Retinal pigment epithelial cell (primary cell): ENCODE results near the gene GLT8D1.

Experiments used
- DNase-seq: peaks from one replicate; pipeline ENCODE4 v3.0.0-alpha.2; 2010; ENCODE audit warnings: low read depth
- H3K4me3 ChIP-seq: 2 replicates; pipeline ENCODE4 v1.5.1; 2011; ENCODE audit warnings: mild to moderate bottlenecking, low read length, control low read depth, moderate library complexity
- TF ChIP-seq, protein P1 (sequence below): conservative IDR thresholded peaks from 2 replicates; pipeline ENCODE4 v1.5.1; 2011; ENCODE audit warnings: low read depth, low read length, control low read depth, inconsistent platforms

GLT8D1 gene

DNA sequence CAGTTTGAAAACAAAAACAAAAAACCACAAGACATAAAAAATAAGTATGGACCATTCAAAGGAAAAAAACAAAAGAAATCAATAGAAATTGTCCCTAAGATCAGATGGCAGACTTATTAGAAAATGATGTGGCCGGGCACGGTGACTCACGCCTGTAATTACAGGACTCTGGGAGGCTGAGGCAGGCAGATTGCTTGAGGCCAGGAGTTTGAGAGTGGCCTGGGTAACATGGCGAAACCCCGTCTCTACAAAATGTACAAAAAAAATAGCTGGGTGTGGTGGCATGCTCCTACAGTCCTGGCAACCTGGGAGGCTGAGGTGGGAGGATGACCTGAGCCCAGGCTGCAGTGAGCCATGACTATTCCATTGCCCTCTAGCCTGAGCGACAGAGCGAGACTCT is 16.9 kb upstream of the GLT8D1 start:
- H3K4me3 ChIP-seq = no peak overlapping the region
- TF ChIP-seq, protein P1, sequence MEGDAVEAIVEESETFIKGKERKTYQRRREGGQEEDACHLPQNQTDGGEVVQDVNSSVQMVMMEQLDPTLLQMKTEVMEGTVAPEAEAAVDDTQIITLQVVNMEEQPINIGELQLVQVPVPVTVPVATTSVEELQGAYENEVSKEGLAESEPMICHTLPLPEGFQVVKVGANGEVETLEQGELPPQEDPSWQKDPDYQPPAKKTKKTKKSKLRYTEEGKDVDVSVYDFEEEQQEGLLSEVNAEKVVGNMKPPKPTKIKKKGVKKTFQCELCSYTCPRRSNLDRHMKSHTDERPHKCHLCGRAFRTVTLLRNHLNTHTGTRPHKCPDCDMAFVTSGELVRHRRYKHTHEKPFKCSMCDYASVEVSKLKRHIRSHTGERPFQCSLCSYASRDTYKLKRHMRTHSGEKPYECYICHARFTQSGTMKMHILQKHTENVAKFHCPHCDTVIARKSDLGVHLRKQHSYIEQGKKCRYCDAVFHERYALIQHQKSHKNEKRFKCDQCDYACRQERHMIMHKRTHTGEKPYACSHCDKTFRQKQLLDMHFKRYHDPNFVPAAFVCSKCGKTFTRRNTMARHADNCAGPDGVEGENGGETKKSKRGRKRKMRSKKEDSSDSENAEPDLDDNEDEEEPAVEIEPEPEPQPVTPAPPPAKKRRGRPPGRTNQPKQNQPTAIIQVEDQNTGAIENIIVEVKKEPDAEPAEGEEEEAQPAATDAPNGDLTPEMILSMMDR = no peak
- DNase-seq = no peak

DNA sequence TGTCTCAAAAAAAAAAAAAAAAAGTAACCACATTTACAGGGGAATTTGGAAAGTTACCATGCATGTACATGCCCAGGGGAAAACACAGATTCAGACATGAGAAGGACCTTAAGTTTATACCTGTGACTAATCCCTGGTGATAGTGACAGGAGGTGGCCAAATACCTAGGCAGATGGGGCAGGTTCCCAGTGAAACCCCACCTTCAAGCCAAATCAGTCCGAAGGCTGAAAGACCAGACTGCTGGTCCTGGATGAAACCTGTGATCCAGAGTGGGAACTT is 16.1 kb upstream of the GLT8D1 start:
- no peak for DNase-seq
- H3K4me3 ChIP-seq = no peak overlapping the region
- TF ChIP-seq, protein P1 = no peak

DNA sequence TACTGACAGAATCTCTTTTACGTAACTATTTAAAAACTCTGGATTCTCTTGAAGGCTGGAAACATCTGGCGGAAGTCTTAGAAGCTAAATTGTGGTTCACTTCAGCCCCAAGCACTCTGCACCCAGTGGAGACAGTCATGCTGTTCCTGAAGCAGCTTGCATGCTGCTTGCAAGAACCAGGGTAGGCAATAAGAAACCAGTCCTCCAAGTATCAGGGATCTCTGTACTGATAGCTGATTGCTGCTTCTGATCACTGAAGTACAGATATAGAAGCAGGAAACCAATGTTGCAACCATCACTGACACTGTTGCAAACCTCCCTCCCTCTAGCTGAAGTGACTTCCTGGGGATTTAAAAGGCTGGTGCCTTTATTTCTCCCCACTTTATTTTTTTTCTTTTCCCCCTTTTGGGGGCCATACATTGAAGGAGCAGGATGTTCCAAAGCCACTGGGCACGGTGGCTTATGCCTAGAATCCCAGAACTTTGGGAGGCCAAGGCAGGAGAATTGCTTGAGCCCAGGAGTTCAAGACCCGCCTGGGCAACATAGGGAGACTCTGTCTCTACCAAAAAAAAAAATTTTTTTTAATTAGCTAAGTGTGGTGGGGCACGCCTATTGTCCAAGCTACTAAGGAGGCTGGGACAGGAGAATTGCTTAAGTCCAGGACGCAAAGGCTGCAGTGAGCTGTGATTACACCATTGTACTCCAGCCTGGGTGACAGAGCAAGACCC is 15.6 kb upstream of the GLT8D1 start:
- no peak for DNase-seq
- TF ChIP-seq, protein P1 = no peak
- no peak overlapping the region for H3K4me3 ChIP-seq

DNA sequence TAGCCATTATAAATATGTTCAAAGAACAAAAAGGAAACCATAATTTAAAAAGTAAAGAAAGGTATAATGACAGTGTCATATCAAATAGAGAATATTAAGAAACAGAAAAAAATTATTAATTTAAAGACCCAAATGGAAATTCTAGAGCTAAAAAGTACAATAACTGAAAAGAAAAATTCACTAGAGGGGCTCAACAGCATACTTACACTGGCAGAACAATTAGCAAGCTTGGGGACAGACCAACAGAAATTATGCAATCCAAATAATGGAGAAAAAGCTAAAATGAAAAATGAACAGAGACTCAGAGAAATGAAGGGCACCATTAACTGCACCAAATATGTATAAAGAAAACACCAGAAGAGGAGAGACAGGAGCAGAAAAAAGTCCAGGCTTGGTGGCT is 14.0 kb upstream of the GLT8D1 start:
- TF ChIP-seq, protein P1 = no peak

DNA sequence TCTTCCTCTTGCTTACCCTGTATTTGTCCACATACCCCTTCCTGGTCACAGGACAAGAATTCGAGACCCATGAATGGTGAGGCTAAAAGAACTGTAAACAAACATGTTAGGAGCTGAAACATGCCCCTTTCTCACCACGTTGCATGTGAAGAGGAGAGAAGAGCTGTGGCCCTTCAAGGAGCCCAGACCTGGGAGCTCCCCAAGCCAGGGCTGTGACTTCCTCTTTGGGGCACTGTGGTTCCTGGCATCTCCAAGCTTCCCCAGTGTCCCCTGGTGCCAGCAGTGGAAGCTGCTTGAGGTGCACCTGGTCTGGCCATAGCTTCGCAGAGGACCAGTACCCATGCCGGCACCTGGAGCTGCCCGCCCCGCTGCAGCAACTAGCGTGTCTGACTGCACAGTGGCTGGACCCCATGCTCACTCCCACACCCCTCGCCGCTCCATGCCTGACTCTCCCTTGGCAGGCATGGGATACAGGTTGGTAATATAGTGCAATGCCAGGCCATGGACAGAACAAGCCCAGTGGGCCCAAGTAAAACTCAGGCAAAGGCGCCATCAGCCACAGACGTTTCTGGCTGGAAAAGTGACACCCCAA is 10.2 kb upstream of the GLT8D1 start:
- no peak for DNase-seq
- no peak overlapping the region for H3K4me3 ChIP-seq
- TF ChIP-seq, protein P1 = no peak

More for the DNA sequence above, 14.0 kb upstream of the GLT8D1 start:
- no peak for DNase-seq
- no peak overlapping the region for H3K4me3 ChIP-seq

DNA sequence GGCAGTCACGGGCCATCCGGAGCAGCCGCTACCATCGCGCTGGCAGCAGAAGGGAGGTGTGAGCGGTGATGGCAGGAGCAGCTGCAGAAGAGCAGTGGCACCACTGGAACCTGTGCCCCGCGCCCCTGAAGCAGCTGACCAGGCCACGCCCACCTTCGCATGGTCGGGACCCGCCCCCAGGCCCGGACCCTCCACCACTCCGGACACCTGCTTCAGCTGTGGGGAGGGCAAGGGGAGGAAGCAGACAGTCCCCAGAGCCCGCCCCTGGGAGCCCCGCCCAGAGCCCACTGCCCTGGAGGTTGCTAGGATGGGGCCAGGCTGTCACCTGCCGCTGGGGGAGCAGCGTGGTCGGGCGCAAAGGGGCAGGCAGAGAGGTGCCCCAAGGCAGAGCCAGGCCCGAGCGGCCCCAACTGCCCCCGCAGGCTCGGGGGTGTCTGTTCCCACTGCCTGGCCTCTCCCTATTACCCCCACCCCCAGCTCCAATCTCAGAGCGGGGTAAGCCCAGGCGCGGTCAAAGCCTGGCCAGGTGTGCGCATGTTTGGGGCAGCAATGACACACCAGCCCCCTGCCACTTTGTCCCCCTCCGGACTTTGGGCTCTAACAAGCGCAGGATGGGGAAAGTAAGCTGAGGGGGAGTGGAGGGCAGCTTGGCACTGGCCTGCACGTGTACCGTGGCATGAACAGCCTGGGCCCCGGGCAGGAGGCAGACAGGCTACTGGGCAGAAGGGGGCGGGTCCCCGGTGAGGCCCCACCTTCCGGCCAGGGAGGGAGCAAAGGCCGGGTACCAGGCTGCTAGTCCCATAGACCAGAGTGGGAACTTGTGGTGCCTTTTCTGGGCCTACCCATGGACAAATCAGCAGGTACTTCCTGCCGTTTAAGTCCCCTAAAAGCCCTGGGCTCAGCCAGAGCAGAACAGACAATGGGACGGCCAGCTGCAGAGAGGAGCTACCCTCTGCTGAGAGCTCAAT is 9.0 kb upstream of the GLT8D1 start:
- H3K4me3 ChIP-seq = peak overlapping the region; percentile 15
- TF ChIP-seq, protein P1 = no peak
- no peak for DNase-seq
